ENCODE results near the gene MPRIP.
"Not testable (repeated sequence)": the region's sequence is repeated elsewhere in the genome, so short reads cannot be mapped to it uniquely, and the experiment has no call there.

Gene MPRIP, protein sequence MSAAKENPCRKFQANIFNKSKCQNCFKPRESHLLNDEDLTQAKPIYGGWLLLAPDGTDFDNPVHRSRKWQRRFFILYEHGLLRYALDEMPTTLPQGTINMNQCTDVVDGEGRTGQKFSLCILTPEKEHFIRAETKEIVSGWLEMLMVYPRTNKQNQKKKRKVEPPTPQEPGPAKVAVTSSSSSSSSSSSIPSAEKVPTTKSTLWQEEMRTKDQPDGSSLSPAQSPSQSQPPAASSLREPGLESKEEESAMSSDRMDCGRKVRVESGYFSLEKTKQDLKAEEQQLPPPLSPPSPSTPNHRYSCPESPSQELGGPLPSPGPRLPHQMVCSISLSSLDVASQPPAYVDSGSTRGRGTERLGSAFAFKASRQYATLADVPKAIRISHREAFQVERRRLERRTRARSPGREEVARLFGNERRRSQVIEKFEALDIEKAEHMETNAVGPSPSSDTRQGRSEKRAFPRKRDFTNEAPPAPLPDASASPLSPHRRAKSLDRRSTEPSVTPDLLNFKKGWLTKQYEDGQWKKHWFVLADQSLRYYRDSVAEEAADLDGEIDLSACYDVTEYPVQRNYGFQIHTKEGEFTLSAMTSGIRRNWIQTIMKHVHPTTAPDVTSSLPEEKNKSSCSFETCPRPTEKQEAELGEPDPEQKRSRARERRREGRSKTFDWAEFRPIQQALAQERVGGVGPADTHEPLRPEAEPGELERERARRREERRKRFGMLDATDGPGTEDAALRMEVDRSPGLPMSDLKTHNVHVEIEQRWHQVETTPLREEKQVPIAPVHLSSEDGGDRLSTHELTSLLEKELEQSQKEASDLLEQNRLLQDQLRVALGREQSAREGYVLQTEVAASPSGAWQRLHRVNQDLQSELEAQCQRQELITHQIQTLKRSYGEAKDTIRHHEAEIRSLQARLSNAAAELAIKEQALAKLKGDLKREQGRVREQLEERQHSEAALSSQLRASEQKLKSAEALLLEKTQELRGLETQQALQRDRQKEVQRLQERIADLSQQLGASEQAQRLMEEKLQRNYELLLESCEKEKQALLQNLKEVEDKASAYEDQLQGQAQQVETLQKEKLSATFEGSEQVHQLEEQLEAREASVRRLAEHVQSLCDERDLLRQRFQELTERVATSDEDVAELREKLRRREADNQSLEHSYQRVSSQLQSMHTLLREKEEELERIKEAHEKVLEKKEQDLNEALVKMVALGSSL (N-terminal part only)

DNA sequence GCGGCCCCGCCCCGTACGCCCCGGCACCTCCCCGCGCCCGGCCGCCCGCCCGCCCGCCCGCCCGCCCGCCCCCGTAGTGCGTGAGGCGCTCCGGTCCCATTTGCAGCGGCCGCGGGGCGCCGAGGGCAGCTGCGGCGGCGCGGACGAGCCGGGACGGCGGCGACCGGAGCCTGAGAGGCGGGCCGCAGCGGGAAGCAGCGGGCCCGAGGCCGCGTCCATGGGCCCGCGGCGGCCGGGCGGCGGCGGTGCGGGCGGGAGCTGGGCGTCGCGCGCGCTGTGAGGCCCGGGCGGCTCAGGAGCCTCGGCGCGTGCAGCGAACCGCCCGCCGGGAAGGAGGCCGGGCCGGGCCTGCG is at the start of gene MPRIP:
MPRIP (plus strand) TSS at position 74 of the 353 bp plus-strand sequence. CDS start 392 bp downstream, outside the sequence.
- TF ChIP-seq, protein P1, sequence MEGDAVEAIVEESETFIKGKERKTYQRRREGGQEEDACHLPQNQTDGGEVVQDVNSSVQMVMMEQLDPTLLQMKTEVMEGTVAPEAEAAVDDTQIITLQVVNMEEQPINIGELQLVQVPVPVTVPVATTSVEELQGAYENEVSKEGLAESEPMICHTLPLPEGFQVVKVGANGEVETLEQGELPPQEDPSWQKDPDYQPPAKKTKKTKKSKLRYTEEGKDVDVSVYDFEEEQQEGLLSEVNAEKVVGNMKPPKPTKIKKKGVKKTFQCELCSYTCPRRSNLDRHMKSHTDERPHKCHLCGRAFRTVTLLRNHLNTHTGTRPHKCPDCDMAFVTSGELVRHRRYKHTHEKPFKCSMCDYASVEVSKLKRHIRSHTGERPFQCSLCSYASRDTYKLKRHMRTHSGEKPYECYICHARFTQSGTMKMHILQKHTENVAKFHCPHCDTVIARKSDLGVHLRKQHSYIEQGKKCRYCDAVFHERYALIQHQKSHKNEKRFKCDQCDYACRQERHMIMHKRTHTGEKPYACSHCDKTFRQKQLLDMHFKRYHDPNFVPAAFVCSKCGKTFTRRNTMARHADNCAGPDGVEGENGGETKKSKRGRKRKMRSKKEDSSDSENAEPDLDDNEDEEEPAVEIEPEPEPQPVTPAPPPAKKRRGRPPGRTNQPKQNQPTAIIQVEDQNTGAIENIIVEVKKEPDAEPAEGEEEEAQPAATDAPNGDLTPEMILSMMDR (IDR thresholded peaks at IDR 0.05; ENCODE audit: low read depth, low read length), result no peak
- no peak for DNase-seq (ENCODE audit: low read depth, low spot score)
- peak within 1 kb of the TSS; percentile 61 for H3K4me3 ChIP-seq (ENCODE audit: low read depth, low read length)
- in situ Hi-C loops (cut with HindIII; ENCODE audit: low sequenced_read_pairs), result no loop called here

DNA sequence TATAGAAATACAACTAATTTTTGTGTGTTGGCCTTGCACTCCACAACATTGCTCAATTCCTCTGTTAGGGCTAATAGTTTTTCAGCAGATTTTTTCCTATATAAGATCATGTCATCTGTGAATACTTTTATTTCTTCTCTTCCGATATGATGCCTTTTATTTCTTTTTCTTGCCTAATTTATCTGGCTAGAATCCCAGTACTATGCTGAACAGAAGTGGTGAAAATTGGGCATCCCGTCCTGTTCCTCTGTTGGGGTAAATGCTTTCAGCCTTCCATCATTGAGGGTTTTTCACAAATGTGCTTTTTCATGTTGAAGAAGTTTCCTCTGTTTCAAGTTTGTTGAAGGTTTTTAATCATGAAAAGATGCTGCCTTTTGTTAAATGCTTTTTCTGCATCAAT is 47.6 kb upstream of the MPRIP start:
- no peak overlapping the region for H3K4me3 ChIP-seq (ENCODE audit: low read depth, low read length)
- DNase-seq (ENCODE audit: low read depth, low spot score), result no peak
- in situ Hi-C loops (cut with HindIII; ENCODE audit: low sequenced_read_pairs), result no loop called here
- TF ChIP-seq, protein P1 (IDR thresholded peaks at IDR 0.05; ENCODE audit: low read depth, low read length), result no peak

DNA sequence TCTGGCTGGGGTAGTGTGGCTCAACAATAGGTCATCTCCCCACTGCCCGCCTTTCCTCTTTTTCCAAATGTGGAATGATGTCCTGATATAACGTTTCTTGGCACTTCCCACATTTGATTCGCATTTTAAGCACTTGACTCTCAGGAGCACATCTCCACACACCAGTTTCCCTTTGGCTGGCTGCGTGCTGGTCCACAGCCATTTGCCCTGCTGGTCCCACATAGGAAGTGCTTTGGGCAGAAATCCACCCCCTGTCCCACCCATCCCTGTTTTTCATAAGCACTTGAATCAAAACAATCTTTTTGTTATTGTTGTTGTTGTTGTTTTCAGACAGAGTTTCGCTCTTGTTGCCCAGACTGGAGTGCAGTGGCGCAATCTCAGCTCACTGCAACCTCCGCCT is 46.3 kb upstream of the MPRIP start:
- in situ Hi-C loops (cut with HindIII; ENCODE audit: low sequenced_read_pairs), result no loop called here
- DNase-seq (ENCODE audit: low read depth, low spot score), result no peak
- TF ChIP-seq, protein P1 (IDR thresholded peaks at IDR 0.05; ENCODE audit: low read depth, low read length), result no peak
- no peak overlapping the region for H3K4me3 ChIP-seq (ENCODE audit: low read depth, low read length)

DNA sequence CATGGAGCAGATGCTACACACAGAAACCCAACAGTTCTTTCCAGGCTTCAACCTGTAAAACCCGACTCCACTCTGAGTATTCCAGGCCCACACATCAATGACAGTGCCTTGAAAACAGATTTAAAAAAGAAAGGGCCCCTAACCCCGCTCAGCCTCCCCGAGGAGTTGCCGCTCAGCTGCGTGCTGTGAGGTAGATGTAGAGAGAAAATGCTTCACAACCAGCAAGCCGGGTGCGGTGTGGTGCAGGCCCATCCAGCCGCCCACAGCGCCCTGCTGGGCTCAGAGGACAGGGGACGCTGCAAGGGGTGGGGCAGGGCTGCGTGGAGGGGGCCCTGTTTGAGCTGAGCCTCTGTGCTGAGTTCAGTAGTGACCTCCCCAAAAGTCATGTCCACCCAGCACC is 45.5 kb upstream of the MPRIP start:
- in situ Hi-C loops (cut with HindIII; ENCODE audit: low sequenced_read_pairs); H3K4me3 ChIP-seq (ENCODE audit: low read depth, low read length); DNase-seq (ENCODE audit: low read depth, low spot score): not testable (repeated sequence)

DNA sequence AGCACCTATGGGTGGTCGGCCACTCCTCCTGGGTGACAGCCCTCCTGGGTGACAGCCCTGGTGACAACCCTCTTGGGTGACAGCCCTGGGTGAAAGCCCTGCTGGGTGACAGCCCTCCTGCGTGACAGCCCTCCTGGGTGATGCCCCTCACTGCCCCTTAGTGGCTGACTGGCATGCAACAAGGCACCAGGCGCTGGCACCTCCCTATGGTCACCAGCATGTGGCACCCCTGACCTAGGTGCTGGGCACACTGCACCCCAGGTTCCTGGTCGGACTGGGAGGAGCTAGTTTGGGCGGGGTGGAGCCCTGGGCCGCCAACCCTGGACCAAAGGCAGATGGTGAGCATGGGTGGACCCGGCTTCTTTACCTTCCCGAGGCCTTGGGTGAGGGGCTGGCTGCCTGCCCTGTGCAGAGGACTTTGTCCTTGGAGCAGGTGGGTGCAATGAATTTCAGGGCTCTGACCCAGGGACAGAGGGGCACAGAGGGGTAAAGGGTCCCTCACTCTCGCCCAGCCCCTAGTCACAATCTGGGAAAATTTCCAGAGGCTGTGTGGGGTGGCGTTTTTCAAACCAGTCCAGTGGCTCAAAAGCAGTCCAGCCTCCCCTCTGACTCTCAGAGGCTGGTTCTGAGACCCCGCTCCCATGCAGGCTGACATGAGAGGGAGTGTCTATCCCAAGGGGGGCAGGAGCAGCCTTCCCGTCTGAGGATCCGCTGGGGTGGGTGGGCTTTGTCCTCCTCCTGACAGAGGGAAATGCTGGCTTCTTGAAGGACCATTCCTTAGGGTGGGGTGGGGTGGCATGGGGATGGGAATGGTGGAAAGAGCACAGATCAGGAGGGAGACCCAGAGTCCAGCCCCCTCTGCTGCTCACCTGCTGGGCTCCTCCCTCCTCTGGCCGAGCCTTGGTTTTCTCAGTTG is 44.5 kb upstream of the MPRIP start:
- in situ Hi-C loops (cut with HindIII; ENCODE audit: low sequenced_read_pairs), result no loop called here
- no peak overlapping the region for H3K4me3 ChIP-seq (ENCODE audit: low read depth, low read length)
- DNase-seq (ENCODE audit: low read depth, low spot score), result no peak
- TF ChIP-seq, protein P1 (IDR thresholded peaks at IDR 0.05; ENCODE audit: low read depth, low read length), result no peak

DNA sequence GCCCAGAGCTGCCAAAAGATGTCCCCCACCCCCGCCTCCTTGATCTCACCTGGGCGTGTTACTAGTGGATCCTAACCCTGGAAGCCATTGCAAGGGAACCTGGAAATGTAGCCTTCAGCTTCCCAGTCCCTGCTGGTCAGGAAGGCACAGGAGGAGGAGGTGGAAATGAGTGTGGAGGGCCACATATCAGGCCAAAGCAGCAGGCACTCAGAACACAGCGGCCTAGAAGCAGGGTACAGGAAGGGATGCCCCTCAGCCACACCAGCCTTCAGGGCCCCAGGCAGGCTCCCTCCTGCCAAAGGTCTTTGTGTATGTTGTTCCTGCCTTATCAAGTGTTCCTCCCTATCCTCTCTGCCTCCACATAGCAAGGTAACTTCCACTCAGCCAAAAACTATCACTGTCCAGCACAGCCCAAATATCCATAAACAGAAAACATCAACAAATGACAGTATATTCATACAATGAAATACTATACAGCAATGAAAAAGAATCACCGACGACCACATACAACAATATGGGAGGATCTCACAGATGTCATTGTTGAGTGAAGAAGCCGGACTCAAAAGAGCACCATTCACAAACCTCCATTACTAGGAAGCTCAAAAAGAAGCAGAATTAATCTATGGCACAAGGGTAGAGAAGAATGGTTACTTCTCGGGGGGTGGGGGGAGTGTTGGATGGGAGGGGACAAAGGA is 42.2 kb upstream of the MPRIP start:
- in situ Hi-C loops (cut with HindIII; ENCODE audit: low sequenced_read_pairs), result no loop called here
- H3K4me3 ChIP-seq (ENCODE audit: low read depth, low read length), result no peak overlapping the region
- TF ChIP-seq, protein P1 (IDR thresholded peaks at IDR 0.05; ENCODE audit: low read depth, low read length), result no peak
- DNase-seq (ENCODE audit: low read depth, low spot score), result no peak

Data from astrocyte of the spinal cord (primary cell).